GM18861 (cell line): ENCODE measurements around the gene CKS1B.

Experiments
- ATAC-seq: cut with Tn5 transposase; IDR thresholded peaks from one replicate; pipeline ENCODE4 v1.9.1; 2021; ENCODE audit not compliant: unreplicated experiment

CKS1B gene

DNA sequence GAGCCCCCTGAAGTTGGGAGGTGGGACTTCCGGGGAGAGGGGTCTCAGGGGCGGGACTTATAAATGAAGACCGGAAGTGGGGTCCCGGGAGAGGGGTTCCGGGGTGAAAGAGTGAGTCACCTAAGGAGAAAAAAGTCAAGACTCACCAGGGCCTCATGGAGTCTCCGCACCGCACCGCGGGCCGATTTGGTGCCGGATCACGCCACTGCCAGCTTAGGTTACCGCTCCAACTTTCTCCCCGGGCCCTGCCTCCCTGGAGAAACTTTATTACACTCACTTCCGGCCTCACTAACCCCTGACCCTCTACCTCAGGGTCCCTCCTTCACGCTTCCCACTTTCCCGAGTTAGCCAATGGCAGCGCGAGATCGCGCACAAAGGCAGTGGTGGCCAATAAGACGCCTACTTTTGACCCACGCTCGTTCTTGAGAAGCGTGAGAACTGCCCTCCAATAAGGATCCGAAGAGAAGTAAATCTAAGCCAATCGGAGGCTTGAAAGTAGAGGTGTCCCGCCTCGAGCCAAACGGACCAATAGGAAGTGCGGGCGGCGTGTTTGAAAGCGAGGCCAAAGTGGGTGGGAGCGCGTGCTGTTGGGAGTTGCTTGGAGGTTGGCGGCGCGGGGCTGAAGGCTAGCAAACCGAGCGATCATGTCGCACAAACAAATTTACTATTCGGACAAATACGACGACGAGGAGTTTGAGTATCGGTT is at the start of gene CKS1B:
Gene CKS1B, plus strand, starts transcription at position 580 of the 706 bp plus-strand sequence. Its CDS starts 65 bp downstream, at position 645.
- ATAC-seq = peak; percentile 72

DNA sequence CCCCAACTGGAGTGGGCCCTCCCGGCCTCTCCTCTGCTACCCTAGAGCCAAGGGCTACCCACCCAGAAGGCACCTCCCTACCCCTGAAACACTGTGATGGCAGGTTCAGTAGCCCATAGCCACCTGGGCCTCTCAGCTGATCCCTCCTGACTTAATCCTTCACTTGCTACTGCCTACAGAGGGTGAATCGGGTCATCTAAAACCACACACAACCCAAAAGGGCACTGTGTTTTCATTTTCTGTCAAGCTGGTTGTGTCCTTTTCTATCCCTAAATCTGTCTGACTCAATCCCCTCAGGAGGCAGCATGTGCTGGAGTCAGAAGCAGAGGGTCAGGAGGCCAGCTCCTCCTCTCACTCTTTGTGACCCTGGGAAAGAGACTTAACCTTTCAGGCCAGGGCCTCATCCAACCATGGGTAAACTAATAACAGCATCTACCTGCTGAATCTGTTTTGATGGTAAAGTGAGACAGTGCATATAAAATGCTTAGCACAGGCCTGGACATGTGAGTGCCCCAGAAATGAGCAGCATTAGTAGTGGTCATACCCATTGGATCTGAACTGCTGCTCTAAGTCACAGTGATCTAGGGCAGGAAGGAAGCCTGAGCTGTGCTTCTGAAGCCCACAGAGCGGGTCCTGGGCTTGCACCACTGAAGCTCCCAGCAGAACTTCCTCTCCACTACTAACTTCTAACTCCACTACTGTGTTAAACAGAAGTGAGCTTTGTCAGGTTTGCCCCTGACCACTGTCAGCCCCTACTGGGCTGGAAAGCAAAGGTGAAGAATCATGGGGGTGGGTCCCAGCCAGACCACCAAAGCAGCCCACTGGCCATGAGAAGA is 48.9 kb upstream of the CKS1B start:
- ATAC-seq = no peak

DNA sequence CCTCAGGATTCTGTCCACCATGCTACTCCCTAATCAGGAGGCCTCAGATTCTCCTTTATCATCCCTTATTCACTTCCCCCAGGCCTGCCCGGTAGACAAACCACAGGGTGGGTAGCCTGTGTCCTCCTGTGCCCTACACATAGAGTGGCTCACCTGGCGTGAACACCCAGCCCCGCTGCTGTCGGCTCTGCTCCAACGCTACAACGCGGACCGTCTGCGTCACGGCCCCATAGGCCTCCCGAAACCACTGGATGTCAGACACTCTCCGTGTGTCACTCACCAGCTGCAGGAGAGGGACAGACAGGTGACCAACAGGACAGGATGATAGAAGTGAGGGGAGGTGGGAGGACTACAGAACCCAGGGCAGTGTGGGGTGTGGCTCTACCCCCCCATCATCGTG is 48.3 kb upstream of the CKS1B start:
- ATAC-seq = no peak

DNA sequence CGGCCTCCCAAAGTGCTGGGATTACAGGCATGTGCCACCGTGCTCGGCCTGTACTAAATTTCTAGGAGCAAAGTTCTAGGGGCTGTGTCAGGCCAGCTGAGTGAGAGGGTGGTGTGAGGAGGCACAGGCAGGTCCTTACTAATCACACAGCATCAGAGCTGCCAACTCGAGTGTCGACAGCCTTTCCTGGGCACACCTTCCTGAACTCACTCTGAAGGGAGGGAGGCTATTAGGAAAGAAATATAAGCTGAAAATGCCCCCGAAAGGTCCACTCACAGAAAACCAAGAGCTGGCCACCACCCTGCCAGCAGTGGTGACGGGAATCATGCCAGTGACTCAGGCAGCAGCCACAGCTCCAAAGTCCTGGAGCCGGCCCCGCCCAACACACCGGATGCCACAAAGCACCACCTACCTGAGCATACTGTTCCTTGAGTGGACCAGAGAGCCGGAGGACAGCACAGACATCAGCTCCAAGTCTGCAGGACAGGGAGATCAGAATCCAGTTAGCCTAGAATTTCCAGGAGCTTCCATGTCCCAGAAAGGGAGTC is 42.5 kb upstream of the CKS1B start:
- no peak for ATAC-seq

DNA sequence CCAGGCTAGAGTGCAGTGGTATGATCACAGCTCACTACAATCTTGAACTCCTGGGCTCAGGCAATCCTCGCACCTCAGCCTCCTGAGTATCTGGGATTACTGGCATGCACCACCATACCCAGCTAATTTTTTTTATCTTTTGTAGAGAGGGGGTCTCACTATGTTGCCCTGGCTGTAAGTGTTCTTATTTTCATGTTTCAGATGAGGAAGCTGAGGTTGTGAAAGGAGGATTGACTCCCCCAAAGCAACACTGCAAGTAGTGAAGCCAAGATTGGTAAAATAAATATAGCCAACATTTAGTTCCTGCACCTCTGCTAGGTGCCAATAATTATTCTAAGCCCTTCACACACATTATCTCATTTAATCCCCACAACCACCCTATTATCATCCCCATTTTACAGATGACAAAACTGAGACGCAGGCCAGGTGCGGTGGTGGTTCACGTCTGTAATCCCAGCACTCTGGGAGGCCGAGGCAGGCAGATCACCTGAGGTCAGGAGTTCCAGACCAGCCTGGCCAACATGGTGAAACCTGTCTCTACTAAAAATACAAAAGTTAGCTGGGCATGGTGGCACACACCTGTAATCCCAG is 40.0 kb upstream of the CKS1B start:
- ATAC-seq = no peak

DNA sequence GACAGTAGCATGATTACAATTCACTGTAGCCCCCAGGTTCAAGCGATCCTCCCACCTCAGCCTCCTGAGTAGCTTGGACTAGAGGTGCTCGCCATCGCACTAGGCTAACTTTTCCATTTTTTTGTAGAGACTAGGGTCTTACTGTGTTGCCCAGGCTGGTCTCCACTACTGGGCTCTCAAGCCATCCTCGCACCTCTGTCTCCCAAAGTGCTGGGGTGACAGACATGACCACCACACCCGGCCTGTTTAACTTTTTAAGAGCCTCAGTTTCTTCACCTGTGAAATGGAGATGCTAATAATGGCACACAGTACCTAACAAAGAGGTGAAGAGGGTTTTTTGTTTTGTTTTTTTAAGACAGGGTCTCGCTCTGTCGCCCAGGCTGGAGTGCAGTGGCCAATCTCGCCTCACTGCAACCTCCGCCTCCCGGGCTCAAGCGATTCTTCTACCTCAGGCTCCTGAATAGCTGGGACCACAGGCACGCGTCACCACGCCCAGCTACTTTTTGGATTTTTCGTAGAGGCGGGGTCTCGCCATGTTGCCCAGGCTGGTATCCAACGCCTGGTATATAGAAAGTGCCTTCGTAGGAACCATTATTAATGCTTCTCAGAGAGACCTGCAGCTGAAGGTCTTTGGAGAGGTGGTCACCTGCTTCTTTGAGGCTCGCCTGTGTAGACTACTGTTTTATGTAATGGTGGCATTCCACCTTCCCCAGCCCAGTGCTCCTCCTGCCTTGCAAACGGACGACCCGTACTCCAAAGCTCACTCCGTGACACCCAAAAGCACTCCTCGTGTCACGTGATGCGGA is 38.5 kb upstream of the CKS1B start:
- no peak for ATAC-seq

DNA sequence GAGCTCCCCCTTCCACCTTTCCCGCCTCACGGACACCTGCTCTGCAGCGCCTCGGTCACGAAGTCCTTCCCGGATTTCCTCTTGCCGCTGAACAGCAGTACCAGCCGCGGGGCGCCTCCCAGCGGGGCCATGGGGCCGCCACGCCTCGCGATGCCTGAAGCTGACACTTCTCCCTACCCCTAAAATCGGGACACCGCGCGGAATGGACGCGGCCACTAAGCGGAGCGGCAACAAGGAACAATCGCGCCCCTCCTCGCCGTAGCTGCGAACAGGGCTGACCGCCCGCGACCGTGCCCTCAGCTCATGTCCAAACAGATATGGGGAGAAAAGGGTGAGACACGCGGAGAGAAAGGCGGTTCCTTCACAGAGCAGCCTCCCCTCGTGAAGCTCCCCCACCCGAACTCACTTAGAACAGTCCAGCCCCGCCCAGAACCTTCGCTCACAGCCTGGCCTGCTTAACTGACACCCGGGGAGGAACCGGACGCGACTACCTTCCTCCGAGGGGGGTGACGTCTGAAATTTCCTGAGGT is 37.9 kb upstream of the CKS1B start, which contains the start of gene PMVK:
Gene PMVK, minus strand, starts transcription at position 165 of the 530 bp plus-strand sequence. Its CDS starts 34 bp downstream, at position 131.
- ATAC-seq = peak; percentile 34

DNA sequence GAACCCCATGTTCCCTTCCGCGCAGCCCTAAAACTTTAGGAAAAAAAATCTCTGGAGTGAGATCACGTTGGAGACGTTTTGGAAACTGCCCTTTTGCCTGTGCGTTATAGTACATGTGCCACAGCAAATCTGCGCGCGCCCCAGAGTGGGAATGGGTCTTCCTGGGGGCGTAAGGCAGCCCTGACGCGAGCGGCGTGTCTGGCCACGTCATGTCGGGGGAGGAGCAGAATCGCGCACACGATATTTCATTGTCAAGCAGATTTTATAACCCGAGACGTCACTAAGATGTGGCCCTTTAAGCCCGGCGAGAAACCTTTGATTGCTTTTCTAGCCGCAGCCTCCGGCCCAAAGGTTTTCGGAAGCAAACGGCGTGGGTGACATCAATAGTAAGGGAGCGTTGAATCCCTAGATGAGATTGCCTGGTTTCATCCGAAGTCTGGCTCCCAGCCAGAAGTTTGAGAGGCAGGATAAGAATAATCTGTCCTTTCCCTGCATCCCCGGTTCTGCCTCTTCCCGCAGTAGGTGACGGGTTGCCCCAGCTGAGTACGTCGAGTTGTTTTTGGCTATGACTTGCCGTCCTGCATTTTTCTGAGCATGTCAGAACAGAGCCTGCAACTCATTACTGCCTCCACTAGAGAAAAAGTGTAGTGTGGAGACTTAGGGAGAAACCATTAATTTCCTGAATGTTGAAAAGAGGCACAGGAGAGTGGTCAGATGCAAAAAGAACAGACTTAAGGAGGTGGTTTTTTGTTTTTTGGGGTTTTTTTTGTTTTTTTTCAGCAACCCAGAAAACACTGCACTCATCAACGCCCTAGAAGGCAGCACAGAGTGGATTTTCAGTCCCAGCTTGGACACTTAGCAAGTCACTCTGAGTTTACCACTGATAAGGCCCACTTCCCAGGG is 37.1 kb upstream of the CKS1B start:
- peak; percentile 38 for ATAC-seq

DNA sequence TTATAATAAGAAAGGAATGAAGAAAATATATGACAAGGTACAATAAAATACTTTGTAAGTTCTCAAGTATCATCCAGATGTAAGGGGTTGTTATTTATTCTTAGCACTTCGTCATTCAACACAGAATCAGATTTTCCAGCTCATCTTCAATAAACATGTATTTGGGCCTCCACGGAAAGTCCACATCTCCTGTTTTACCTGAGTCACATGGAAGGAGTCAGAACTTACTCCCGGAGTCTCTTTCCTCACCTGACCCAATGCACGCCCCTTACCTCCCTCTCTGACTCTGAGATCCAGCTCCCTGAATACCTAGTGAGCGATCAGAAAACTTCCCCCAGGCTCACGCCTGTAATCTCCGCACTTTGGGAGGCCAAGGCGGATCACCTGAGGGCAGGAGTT is 36.5 kb upstream of the CKS1B start:
- no peak for ATAC-seq

DNA sequence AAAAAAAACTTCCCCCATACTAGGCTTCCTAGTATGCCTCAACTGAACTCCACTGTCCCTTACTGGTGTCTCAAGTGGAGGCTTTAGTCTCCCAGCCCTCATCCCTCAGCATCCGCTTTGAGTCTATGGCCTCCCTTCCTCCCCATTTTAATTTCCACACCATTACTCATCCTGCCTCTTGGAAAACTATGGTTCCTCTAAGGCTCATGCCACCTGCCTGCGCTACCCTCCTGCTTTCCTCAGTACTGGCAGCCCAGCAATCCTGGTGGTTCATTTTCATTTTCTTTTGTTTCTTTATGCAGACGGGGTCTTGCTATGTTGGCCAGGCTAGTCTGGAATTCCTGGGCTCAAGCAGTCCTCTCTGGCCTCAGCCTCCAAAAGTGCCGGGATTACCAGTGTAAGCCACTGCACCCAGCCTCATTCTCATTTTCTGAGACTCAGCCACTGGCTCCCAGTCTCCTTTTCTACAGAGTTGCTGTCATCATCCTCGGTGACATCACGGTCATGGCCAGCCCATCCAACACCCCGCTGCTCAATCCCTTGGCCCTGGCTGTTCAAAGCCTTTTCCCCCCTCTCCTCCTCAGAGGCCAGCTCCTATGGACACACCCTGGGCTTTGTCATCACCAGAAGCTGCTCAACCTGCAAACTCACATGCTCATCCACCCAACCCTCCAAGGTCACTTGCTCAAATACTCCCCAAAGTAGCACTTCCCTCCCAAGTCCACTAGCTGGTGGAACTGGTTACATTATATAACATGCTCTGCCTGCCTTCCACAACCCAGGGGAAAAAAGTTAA is 35.7 kb upstream of the CKS1B start:
- no peak for ATAC-seq

DNA sequence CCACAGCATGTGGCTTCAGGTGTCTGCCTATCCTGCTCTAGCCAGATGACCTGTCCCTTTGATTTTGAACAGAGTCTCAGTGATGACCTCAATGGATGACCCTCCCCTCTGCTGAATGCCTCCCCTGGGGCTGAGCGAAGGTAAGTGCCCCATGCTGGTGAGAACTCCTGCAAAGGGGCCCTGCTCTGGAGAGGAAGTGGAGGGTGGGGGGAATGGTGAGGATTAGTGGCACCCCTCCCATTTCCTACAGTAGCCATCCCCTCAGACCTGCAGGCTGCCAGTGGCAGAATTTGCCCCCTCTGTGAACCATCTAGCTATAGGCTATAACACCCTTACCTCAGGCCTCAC is 34.3 kb upstream of the CKS1B start:
- ATAC-seq = no peak

DNA sequence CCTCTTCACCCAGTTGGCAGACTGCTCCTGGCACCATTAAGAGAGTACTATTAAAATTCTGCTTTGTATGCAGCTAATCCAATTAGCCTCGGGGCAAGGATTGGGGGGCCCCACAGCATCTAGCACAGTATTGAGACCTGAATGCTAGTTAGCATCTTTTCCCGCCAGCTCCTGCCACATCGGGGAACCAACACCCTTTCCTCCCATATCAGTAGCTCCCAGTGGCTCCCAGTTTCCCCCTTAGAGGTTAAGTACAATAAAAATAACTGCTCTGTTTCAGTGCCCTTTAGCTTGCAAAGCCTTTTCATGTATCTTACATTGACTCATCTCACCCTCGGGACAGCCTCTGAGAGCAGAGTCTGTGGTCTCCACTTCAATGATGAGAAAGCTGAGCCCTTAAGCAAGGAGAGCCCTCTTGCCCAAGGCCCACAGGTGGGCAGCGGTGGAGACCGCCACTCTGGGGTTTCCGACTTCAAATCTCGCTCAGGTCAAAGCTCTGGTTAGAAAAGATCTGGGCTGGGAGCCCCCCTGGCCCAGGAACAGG is 33.8 kb upstream of the CKS1B start:
- no peak for ATAC-seq

DNA sequence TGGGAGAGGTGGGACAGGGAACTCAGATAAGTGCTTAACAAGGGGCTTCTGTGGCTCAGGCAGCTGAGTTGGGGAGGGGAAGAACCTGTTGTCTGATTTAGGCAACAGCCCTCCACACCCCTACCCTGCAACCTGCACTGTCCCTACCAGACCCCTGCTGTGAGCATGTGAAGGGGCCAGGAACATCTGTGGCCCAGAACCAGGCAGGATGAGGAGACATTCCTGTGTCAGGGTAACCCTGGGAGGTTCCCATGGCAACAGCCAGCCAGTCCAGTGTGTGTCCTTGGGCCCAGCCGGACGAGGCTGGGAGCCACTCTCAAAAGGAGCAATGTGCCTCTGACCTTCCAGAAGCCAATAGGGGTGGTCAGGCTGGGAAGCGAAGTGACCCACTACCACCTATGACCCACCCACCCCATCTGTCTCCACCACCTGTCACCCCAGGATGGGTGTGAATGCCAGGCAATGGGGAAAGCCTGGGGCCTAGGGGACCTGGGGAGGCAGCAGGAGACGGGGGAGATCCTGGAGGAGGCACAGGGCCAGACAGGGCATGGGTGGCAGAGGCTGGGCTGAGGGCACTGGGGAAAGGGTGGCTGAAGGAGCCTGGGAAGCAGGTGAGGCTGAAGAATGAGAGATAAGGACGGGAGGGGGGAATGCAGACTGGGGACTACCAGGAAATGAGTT is 33.0 kb upstream of the CKS1B start:
- no peak for ATAC-seq

DNA sequence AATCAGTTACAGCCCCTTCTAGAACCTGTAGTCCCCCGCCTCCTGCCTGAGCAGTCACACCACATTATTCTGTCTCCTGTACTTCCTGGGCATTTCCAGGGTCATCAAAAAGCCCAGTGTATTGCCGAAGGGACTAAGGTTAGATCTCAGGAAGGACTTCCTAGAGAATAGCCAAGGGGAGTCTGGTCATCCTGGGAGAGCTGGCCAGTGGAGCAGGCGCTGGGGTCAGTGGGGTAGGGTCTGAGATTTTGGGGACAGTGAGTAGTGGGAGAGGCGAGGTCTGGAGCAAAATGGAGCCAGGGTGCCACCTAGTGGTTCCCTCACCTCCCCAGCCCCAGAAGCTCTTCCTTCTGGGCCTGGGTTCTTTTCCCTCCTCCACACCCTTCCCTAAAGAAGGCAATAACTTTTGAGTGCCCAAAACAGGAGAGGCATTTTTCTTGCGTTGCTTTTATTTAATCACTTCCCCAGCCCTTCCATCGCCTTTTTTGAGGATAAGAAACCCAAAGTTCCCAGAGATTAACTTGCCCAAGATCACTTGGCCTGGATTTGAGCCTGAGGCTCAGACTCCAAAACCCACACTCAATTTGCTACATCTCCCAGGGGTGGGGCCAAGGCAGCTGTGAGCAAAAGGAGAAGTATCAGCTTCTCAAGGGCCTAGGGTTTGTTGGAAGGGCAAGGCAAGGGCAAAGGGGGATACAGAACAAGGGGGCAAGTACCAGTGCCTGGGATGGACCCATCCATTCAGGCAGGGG is 30.7 kb upstream of the CKS1B start:
- no peak for ATAC-seq

DNA sequence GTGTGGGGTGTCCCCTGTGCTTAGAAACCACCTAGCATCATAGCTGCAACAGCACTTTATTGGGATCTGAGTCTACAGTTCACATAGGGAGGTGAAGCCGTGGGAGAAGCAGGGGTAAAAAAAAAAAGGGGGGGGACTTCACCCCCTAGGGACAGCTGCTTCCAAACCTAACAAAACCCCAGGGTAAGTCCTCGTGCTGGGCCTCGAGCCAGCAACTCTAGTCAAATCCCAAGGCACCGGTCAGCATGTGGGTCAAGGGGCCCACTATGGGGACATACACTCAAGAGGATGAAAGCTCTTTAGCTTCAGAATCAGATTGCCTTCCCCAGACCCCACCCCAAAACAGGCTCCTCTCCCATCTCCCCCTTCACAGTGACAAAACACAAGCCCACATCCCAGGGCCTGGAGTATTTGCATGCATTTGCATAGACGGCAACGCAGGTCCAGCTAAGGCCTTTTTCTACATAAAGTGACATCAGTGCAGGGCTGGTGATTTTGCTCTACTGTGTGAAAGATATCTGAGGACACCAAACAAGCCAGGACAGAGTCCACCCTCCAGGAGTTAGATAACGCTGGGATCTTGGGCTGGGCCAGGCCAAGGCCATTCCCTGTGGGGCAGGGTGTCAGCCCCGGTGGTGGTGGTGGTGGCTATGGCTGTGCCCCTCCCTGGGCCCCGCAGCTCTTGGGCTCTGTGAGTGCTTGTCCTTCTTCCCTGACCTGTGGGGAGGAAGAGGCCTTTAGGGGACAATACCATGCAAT is 29.9 kb upstream of the CKS1B start:
- no peak for ATAC-seq

DNA sequence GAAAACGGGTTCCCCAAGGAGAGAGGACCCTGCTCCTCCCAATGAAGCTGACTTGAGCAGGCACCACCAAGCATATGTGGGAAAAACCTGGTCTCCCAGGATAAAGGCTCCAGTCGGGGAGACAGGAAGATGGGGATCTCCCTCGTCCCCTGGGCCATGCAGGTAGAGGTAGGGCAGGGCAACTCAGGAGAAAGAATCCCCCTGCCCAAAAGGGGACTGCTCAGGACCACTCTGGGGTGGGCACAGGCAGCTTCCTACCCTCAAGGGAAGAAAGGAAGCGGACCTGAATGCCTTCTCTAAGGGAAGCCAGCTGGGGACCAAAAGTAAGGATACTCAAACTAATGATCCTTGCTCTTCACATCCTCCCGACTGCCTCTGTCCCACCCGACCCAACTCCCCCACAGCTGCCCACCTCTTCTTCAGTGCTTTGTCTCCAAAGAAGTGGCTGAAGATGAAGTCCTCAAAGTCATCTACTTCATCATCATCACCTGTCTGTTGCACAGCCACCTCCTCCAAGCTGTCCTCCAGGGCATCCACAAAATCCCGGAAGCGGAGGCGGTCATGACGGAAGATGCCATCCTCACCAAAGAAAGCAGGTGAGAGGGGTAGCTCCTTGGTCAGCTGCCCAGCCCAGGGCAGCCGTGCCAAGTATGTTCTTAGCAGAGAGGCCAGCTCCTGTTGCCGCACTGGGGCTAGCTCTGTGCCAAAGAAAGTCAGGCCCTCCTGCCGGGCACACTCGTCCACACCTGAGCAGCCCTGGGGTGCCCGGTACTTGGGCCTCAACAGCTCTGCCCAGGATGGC is 29.1 kb upstream of the CKS1B start:
- no peak for ATAC-seq
